OCI-LY3 (cell line): ENCODE data around the gene TMEM245.
"Not testable (repeated sequence)": the region's sequence is repeated elsewhere in the genome, so short reads cannot be mapped to it uniquely, and the experiment has no call there.

Experiments used
- CTCF ChIP-seq: fragments of 200-600, 300-600 bp; sonication (generic); IDR thresholded peaks from 2 replicates; pipeline ENCODE4 v1.5.1; 2014; ENCODE audit warnings: antibody characterized with exemption, low read length, low read depth
- EZH2phosphoT487 ChIP-seq: fragments of 200-600 bp; shearing (Covaris generic); IDR thresholded peaks from 2 replicates; pipeline ENCODE4 v1.6.1; 2018; ENCODE audit warnings: antibody characterized with exemption, mixed run types, low read depth

GRCh38 chr9:109126671-109127070 is 6.9 kb upstream of the TMEM245 start:
- TF ChIP-seq CTCF, EZH2phosphoT487: not testable (repeated sequence)
